AG08395 (cell line): ENCODE data around the gene PRDX3.

Experiments used
- DNase-seq: peaks from one replicate; pipeline ENCODE4 v3.0.0; 2012; ENCODE audit warnings: mixed read lengths, low spot score

PRDX3 gene

GRCh38 chr10:119129721-119130120 lies 48.9 kb downstream of the PRDX3 start:
- DNase-seq, result no peak

GRCh38 chr10:119125942-119126341 lies 52.7 kb downstream of the PRDX3 start:
- no peak for DNase-seq

DNA sequence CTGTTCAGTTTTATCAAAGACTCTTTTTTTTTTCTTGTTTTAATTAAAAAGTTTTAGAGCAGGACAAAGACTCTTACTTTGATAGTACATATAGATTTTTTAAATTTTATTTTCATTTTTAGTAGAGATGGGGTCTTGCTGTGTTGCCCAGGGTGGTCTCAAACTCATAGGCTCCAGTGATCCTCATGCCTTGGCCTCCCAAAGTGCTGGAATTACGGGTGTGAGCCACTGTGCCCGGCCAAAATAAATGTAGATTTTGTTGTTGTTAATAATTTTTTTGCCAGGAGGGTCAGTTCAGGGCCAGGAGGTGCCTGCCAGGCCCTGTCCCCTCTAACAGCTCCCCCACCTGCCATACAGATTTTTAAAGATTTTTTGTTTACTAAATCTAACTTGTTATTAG lies 57.7 kb downstream of the PRDX3 start:
- DNase-seq, result no peak

- no peak for DNase-seq
Measured at GRCh38 chr10:119120413-119120867, 58.2 kb downstream of the PRDX3 start.

DNA sequence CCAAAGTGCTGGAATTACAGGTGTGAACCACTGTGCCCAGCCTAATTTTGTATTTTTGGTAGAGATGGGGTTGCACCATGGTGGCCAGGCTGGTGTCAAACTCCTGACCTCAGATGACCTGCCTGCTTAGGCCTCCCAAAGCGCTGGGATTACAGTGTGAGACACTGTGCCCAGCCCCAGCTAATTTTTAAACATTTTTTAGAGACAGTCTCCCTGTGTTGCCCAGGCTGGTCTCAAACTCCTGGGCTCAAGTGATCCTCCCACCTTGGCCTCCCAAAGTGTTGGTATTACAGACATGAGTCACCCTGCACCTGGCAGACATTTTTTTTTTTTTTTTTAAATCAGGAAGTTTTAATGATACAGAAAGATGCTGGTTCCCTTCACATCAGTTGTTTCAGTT lies 59.2 kb downstream of the PRDX3 start:
- DNase-seq, result no peak

GRCh38 chr10:119118231-119118630 lies 60.4 kb downstream of the PRDX3 start:
- no peak for DNase-seq
